Measurements from ENCODE around the gene ARMC7. TPM values are rescaled to one million over a fixed set of nuclear protein-coding genes. Genes with fewer than 3 reads are reported as not detected.

The ARMC7 gene
- total RNA-seq, 1 donor from 2014 or later: 12.8 TPM

- Histone ChIP-seq H3K9me3 (no peaks in the 10 kb centered on the region), H3K4me1 (peaks cover 5% of the 10 kb centered on the region), H3K27me3 (no peaks in the 10 kb centered on the region), H3K4me3 (no peak overlapping the region), H3K36me3 (peaks cover 0 to 7% of the 10 kb centered on the region in 2 donors), H3K27ac (no peak overlapping the region)
- no peak for DNase-seq (ENCODE audit: extremely low spot score in 2 of 2)
- intact Hi-C loops (cut with DNase I): no loop called here
- no peak for TF ChIP-seq POLR2AphosphoS5 (IDR thresholded peaks at IDR 0.05; ENCODE audit: insufficient read depth in 1 of 2, low read depth in 1 of 2)
- no peak for TF ChIP-seq CTCF (IDR thresholded peaks at IDR 0.05)
- TF ChIP-seq POLR2A (IDR thresholded peaks at IDR 0.05): no peak
These were observed 28.8 kb downstream of the ARMC7 start for GRCh38 chr17:75138519-75138918.

- TF ChIP-seq POLR2AphosphoS5 (IDR thresholded peaks at IDR 0.05; ENCODE audit: insufficient read depth in 1 of 2, low read depth in 1 of 2) (no peak), CTCF (IDR thresholded peaks at IDR 0.05) (no peak), POLR2A (IDR thresholded peaks at IDR 0.05) (no peak)
- no peaks in the 10 kb centered on the region for H3K9me3 ChIP-seq
- intact Hi-C loops (cut with DNase I): no loop called here
- no peak overlapping the region for H3K27ac ChIP-seq
- peaks cover 0 to 41% of the 10 kb centered on the region in 2 donors for H3K36me3 ChIP-seq
- H3K27me3 ChIP-seq: no peaks in the 10 kb centered on the region
- no peak for DNase-seq (ENCODE audit: extremely low spot score in 2 of 2)
- H3K4me3 ChIP-seq: no peak overlapping the region
- H3K4me1 ChIP-seq: no peaks in the 10 kb centered on the region
These were observed 32.6 kb downstream of the ARMC7 start for GRCh38 chr17:75142236-75142971.

- no peaks in the 10 kb centered on the region for H3K4me1 ChIP-seq
- H3K27ac ChIP-seq: no peak overlapping the region
- H3K4me3 ChIP-seq: no peak overlapping the region
- peaks cover 0 to 45% of the 10 kb centered on the region in 2 donors for H3K36me3 ChIP-seq
- TF ChIP-seq POLR2A (IDR thresholded peaks at IDR 0.05) (no peak), POLR2AphosphoS5 (IDR thresholded peaks at IDR 0.05; ENCODE audit: insufficient read depth in 1 of 2, low read depth in 1 of 2) (no peak), CTCF (IDR thresholded peaks at IDR 0.05) (no peak)
- no peaks in the 10 kb centered on the region for H3K9me3 ChIP-seq
- no peaks in the 10 kb centered on the region for H3K27me3 ChIP-seq
- intact Hi-C loops (cut with DNase I): no loop called here
- no peak for DNase-seq (ENCODE audit: extremely low spot score in 2 of 2)
These were observed 35.2 kb downstream of the ARMC7 start for GRCh38 chr17:75144816-75145512.

- Histone ChIP-seq H3K4me3 (no peak overlapping the region), H3K27me3 (no peaks in the 10 kb centered on the region), H3K4me1 (no peaks in the 10 kb centered on the region), H3K27ac (no peak overlapping the region), H3K36me3 (peaks cover 0 to 45% of the 10 kb centered on the region in 2 donors), H3K9me3 (no peaks in the 10 kb centered on the region)
- TF ChIP-seq POLR2A (IDR thresholded peaks at IDR 0.05): no peak
- TF ChIP-seq CTCF (IDR thresholded peaks at IDR 0.05): no peak
- no peak for TF ChIP-seq POLR2AphosphoS5 (IDR thresholded peaks at IDR 0.05; ENCODE audit: insufficient read depth in 1 of 2, low read depth in 1 of 2)
- no peak for DNase-seq (ENCODE audit: extremely low spot score in 2 of 2)
- intact Hi-C loops (cut with DNase I): no loop called here
These were observed 36.8 kb downstream of the ARMC7 start for GRCh38 chr17:75146592-75146991.
